Measurements from ENCODE around the gene PRRT3.

Gene PRRT3

DNA sequence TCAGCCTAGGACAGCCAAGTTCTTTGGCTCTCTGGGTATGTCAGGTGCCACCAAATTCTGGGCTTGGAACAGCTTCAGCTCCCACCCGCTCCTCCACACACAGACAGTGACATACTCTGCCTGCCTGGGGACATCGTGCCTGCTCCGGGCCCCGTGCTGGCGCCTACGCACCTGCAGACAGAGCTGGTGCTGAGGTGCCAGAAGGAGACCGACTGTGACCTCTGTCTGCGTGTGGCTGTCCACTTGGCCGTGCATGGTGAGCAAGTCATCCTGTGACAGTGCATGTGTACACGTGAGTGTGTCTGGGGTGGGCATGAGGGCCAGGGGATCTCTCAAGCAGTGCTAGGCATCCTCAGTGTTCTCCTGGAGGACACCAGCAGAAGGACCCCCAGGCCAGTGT is 34.4 kb downstream of the PRRT3 start:
- no peaks in the 10 kb centered on the region for H3K36me3 Mint-ChIP-seq (ENCODE audit: low read depth)
- H3K9me3 Mint-ChIP-seq: no peaks in the 10 kb centered on the region
- ATAC-seq: no peak
- no peak overlapping the region for H3K4me3 Mint-ChIP-seq
- peaks cover 3% of the 10 kb centered on the region for H3K27me3 Mint-ChIP-seq
- peaks cover 12% of the 10 kb centered on the region for H3K4me1 Mint-ChIP-seq
- no peak for DNase-seq
- H3K27ac Mint-ChIP-seq: no peak overlapping the region

DNA sequence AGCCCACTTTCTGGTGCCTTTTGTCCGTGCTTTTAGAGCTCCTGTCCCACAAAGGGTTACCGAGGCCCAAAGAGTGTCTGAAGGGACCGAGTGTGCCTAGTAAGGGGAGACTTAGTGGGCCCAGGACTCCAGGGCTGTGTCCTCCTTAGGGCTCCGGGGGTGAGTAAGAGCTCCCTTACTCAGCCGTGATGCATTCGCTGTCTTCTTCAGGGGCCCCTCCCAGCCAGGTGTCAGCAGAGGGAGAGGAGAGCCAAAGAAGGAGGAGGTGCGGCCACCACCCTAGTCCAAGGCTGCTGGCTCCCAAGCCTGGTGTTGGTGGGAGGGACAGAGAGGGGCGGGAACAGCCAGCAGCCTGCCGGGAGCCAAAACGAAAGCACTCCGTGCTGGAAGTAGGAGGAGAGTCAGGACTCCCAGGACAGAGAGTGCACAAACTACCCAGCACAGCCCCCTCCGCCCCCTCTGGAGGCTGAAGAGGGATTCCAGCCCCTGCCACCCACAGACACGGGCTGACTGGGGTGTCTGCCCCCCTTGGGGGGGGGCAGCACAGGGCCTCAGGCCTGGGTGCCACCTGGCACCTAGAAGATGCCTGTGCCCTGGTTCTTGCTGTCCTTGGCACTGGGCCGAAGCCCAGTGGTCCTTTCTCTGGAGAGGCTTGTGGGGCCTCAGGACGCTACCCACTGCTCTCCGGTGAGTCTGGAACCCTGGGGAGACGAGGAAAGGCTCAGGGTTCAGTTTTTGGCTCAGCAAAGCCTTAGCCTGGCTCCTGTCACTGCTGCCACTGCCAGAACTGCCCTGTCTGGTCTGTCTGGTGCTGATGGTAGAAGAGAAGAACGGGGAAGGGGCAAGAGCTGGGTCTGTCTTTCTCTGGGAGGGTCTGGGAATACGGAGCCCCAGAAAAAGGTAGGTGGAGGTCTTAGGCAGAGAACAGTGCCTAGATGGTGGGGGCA is 35.2 kb downstream of the PRRT3 start, which contains the start of gene IL17RC:
Gene IL17RC (plus strand): TSS at position 365 of the 947 bp plus-strand sequence. CDS start 218 bp downstream, at position 583.
- peak; percentile 53 for DNase-seq
- H3K9me3 Mint-ChIP-seq: no peaks in the 10 kb centered on the region
- H3K27me3 Mint-ChIP-seq: peaks cover 3% of the 10 kb centered on the region
- peak; percentile 76 for ATAC-seq
- peaks cover 18% of the 10 kb centered on the region for H3K4me1 Mint-ChIP-seq
- peak within 1 kb of the TSS; percentile 59 for H3K27ac Mint-ChIP-seq
- peak within 1 kb of the TSS; percentile 68 for H3K4me3 Mint-ChIP-seq
- H3K36me3 Mint-ChIP-seq (ENCODE audit: low read depth): no peaks in the 10 kb centered on the region

DNA sequence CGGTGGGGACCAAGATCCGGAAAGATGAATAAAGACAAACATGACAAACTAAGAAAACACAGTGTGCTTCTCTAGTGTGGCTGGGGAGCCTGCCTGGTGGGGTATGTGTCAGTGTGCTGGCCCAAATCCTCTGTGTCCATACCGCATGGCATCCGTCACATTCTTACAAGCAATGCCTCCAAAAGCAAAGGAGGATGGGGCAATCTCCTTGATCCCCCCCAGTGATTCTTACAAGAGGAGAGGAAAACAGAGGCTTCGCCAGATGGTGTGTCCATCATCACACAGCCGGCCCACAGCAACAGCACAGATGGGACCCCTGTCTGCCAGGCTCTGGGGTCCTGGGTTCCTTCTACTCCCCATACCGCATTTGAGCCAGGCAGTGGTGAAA is 35.9 kb downstream of the PRRT3 start:
- Mint-ChIP-seq H3K27ac (peak overlapping the region; percentile 18), H3K9me3 (no peaks in the 10 kb centered on the region), H3K4me3 (peak overlapping the region; percentile 38), H3K27me3 (peaks cover 3% of the 10 kb centered on the region), H3K36me3 (ENCODE audit: low read depth) (no peaks in the 10 kb centered on the region), H3K4me1 (peaks cover 19% of the 10 kb centered on the region)
- ATAC-seq (no peak), DNase-seq (no peak)

DNA sequence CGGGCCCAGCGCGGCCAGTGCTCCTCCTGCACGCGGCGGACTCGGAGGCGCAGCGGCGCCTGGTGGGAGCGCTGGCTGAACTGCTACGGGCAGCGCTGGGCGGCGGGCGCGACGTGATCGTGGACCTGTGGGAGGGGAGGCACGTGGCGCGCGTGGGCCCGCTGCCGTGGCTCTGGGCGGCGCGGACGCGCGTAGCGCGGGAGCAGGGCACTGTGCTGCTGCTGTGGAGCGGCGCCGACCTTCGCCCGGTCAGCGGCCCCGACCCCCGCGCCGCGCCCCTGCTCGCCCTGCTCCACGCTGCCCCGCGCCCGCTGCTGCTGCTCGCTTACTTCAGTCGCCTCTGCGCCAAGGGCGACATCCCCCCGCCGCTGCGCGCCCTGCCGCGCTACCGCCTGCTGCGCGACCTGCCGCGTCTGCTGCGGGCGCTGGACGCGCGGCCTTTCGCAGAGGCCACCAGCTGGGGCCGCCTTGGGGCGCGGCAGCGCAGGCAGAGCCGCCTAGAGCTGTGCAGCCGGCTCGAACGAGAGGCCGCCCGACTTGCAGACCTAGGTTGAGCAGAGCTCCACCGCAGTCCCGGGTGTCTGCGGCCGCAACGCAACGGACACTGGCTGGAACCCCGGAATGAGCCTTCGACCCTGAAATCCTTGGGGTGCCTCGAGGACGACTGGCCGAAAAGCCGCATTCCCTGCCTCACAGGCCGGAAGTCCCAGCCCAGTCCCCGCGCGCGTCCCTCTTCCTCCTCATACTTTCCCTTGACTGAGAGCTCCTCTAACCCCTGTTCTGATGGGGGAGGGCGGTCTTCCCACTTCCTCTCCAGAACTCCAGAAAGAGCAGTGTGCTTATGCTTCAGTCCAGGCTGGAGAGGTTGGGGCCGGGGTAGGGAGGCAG is 36.7 kb downstream of the PRRT3 start:
- H3K9me3 Mint-ChIP-seq: no peaks in the 10 kb centered on the region
- H3K27me3 Mint-ChIP-seq: peaks cover 3% of the 10 kb centered on the region
- H3K36me3 Mint-ChIP-seq (ENCODE audit: low read depth): no peaks in the 10 kb centered on the region
- ATAC-seq (peak; percentile 55), DNase-seq (peak; percentile 47)
- peak overlapping the region; percentile 59 for H3K27ac Mint-ChIP-seq
- peak overlapping the region; percentile 68 for H3K4me3 Mint-ChIP-seq
- peaks cover 19% of the 10 kb centered on the region for H3K4me1 Mint-ChIP-seq

DNA sequence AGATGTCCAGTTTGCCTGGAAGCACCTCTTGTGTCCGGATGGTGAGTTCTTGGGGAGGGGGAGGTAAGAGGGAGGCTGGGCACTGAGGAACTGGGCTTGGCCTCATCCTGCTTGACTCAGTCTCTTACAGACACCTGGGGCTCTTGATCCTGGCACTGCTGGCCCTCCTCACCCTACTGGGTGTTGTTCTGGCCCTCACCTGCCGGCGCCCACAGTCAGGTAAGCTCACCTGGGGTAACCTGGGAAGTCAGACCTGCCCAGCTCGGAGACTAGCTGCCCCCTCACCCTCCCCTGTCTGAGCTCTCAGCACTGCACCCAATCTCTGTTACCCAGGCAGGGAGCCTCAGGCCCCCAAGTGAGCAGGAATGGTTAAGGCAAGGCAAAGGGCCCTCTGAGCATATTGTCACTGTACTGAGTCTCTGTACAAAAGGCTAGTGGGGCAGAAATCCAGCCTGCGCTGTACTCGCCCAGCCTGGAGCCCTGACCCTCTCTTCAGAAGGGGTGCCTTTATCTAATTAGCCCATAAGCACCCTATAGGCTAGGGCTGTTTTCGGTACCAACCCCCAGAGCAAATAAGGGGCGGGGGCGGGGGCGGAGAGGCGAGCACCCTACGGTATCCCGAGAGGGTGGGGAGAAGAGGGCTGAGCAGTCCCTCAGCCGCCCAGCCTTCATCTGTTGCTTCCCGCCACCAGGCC is 37.5 kb downstream of the PRRT3 start:
- H3K4me1 Mint-ChIP-seq: peaks cover 20% of the 10 kb centered on the region
- H3K27ac Mint-ChIP-seq: no peak overlapping the region
- peaks cover 5% of the 10 kb centered on the region for H3K27me3 Mint-ChIP-seq
- ATAC-seq (no peak), DNase-seq (no peak)
- no peaks in the 10 kb centered on the region for H3K36me3 Mint-ChIP-seq (ENCODE audit: low read depth)
- no peaks in the 10 kb centered on the region for H3K9me3 Mint-ChIP-seq
- H3K4me3 Mint-ChIP-seq: no peak overlapping the region

DNA sequence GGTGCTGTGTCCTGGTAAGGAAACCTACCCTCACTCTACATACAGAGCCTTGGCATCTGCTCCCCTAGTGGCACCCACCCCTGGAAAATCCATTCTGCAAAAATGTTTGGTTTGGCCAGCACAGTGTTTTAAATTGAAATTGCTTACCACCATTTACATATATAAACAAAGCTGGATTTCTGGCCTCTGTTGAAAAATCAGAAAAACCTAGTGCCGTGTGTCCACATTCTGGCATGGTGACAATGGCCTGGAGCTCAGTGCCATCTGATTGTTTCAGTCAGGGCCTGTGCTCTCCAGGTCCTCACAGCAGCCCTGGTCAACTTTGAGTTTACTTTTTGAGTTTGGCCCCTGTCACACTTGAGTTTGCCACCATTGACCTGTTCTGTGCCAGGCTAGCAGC is 38.2 kb downstream of the PRRT3 start:
- peaks cover 27% of the 10 kb centered on the region for H3K4me1 Mint-ChIP-seq
- H3K27me3 Mint-ChIP-seq: peaks cover 6% of the 10 kb centered on the region
- no peak overlapping the region for H3K27ac Mint-ChIP-seq
- ATAC-seq: no peak
- H3K9me3 Mint-ChIP-seq: no peaks in the 10 kb centered on the region
- no peak overlapping the region for H3K4me3 Mint-ChIP-seq
- no peaks in the 10 kb centered on the region for H3K36me3 Mint-ChIP-seq (ENCODE audit: low read depth)
- DNase-seq: no peak

DNA sequence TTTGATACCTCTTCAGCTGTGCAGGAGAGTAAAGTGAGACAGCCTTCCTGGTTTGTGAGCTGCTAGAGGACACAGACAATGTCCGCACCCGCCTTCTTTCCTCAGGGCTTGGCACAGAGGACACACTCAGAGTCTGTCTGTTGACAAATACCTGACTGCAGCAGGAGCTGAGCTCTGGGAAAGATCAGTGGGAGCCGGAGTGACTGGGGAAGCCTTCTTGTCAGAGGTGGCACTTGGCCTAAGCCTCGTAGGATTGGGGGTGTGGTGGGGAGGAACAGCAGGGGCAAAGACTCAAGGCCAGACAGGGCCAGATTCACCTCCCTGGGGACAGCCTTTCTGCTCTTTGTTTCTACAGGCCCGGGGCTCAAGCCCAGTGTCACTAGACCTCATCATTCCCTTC is 38.6 kb downstream of the PRRT3 start:
- no peak for DNase-seq
- Mint-ChIP-seq H3K9me3 (no peaks in the 10 kb centered on the region), H3K27me3 (peaks cover 6% of the 10 kb centered on the region), H3K4me1 (peaks cover 27% of the 10 kb centered on the region), H3K4me3 (no peak overlapping the region), H3K36me3 (ENCODE audit: low read depth) (no peaks in the 10 kb centered on the region), H3K27ac (no peak overlapping the region)
- no peak for ATAC-seq

DNA sequence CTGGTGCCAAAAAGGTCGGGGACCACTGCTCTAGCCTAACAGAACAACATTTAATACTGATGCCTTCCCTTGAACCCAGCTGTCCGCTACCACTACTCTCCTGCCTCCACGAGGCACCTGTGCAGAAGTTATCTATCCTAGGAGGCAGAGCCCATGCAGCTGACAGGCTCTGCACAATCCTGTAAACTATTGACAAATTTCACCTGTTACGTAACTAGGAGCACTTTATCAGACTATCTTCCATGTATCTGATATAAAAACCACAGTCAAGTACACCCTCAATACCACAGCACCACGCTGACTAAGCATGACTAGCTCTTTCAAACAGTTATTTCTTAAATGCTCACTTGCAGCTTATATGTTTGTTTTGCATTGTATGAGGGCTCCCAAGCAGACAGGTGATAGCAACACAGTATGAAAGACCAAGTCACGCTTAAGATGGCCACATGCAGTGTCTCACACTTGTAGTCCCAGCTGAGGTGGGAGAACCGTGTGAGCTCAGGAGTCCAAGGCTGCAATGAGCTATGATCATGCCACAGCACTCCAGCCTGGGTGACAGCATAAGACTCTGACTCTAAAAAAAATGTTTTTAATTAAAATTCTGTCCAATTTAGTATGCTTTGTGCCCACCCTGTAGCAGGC is 39.8 kb downstream of the PRRT3 start:
- ATAC-seq: no peak
- H3K27me3 Mint-ChIP-seq: peaks cover 6% of the 10 kb centered on the region
- no peaks in the 10 kb centered on the region for H3K9me3 Mint-ChIP-seq
- peaks cover 27% of the 10 kb centered on the region for H3K4me1 Mint-ChIP-seq
- no peak overlapping the region for H3K27ac Mint-ChIP-seq
- H3K4me3 Mint-ChIP-seq: no peak overlapping the region
- no peak for DNase-seq
- H3K36me3 Mint-ChIP-seq (ENCODE audit: low read depth): no peaks in the 10 kb centered on the region

DNA sequence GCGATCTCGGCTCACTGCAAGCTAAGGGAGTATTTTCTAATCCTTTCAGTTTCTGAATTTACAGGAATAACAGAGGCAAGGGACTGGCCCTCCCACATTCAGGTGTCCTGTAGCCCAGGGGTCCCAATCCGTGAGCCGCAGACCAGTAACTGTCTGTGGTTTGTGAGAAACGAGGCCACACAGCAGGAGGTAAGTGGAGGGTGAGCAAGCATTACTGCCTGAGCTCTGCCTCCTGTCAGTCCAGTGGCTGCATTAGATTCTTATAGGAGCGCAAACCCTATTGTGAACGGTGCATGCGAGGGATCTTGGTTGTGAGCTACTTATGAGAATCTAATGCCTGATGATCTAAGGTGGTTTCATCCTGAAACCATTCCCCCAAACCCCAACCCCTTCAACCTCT is 40.3 kb downstream of the PRRT3 start:
- H3K36me3 Mint-ChIP-seq (ENCODE audit: low read depth): no peaks in the 10 kb centered on the region
- H3K4me1 Mint-ChIP-seq: peaks cover 27% of the 10 kb centered on the region
- peaks cover 6% of the 10 kb centered on the region for H3K27me3 Mint-ChIP-seq
- ATAC-seq: no peak
- DNase-seq: no peak
- H3K9me3 Mint-ChIP-seq: no peaks in the 10 kb centered on the region
- no peak overlapping the region for H3K4me3 Mint-ChIP-seq
- H3K27ac Mint-ChIP-seq: no peak overlapping the region

DNA sequence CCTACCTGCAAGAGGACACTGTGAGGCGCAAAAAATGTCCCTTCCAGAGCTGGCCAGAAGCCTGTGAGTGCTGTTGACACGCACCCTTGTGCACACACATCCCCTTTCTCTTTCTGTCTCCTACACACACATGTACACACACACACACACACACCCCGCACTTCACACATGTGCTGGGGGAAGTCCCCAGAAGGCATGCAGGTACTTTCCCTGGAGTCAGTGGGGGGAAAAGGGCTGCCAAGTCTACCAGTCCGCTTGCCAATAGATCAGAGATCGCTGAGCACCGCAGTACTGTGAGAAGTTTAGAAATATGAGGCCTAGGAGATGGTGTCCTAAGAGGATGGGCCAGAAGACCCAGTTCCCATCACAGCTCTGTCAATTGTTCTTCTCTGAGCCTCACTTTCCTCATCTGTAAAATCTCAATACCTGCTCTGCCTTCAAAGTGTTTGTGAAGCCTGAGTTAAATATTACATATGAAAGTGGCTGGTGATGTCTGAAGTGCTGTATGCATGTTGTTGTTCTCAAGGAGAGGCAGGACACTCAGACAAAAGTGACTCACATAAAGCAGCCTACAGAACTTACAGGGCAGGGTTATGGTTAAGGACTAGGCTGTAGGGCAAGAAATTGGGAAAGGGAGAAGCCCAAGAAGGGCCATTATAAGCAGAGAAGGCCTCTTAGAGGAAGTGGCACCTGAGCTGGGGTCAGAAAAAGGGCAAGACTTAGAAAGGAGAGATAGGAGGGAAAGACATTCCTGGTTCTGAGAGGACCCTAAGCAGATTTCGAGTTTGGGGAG is 42.8 kb downstream of the PRRT3 start:
- ATAC-seq (peak; percentile 21), DNase-seq (no peak)
- H3K4me3 Mint-ChIP-seq: no peak overlapping the region
- H3K27me3 Mint-ChIP-seq: peaks cover 6% of the 10 kb centered on the region
- H3K9me3 Mint-ChIP-seq: no peaks in the 10 kb centered on the region
- no peak overlapping the region for H3K27ac Mint-ChIP-seq
- H3K4me1 Mint-ChIP-seq: peaks cover 16% of the 10 kb centered on the region
- no peaks in the 10 kb centered on the region for H3K36me3 Mint-ChIP-seq (ENCODE audit: low read depth)

DNA sequence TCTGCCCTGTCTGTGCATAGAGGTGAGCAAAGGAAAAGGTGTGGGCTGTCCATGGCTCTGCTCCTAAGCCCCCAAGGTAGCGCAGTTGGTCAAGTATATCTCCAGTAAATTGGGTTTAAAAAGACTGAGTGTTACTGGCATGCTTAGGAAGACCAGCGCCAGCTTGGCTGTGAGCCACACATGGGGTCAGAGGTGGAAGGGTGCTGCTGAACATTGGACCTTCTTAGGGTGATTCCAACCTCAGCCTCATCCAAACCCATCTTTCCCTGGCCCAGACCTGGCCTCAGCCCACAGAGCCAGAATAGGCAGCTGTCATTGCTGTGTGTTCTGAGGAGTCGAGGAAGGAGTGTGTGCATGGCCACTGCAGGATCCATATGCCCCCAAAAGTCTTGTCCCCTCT is 43.9 kb downstream of the PRRT3 start:
- Mint-ChIP-seq H3K9me3 (no peaks in the 10 kb centered on the region), H3K4me3 (no peak overlapping the region), H3K27me3 (peaks cover 3% of the 10 kb centered on the region), H3K27ac (no peak overlapping the region), H3K4me1 (peaks cover 22% of the 10 kb centered on the region), H3K36me3 (ENCODE audit: low read depth) (no peaks in the 10 kb centered on the region)
- DNase-seq (no peak), ATAC-seq (no peak)

DNA sequence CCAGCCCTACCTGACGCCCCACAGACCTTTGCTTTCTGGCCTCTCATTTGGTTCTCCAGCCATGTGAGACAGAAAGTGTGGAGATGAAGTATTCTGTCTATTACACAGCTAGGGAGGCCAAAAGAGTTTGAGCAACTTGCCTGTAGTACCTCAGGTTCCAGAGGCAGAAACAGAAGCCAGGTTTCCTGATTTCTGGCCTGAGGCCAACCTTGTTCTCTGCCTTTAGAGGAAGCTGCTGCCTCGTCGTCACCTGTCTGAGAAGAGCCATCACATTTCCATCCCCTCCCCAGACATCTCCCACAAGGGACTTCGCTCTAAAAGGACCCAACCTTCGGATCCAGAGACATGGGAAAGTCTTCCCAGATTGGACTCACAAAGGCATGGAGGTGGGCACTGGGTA is 45.7 kb downstream of the PRRT3 start:
- ATAC-seq (no peak), DNase-seq (no peak)
- no peak overlapping the region for H3K4me3 Mint-ChIP-seq
- H3K27ac Mint-ChIP-seq: no peak overlapping the region
- H3K9me3 Mint-ChIP-seq: no peaks in the 10 kb centered on the region
- peaks cover 33% of the 10 kb centered on the region for H3K4me1 Mint-ChIP-seq
- no peaks in the 10 kb centered on the region for H3K36me3 Mint-ChIP-seq (ENCODE audit: low read depth)
- peaks cover 3% of the 10 kb centered on the region for H3K27me3 Mint-ChIP-seq

DNA sequence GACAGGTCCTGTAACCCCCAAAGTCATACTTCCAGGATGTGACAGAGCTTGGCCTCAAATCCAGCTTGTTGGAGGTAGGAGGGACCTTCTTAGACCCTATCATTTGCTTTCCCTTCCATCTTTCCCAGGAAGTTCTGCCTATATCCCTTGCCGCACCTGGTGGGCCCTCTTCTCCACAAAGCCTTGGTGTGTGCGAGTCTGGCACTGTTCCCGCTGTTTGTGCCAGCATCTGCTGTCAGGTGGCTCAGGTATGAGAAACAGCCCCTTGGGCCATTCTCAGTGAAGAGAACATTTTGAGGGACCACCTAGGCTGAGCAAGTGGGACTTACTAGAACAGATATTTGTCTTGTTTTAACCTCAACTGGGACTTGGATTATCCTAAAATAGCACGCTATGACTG is 48.3 kb downstream of the PRRT3 start:
- DNase-seq: no peak
- Mint-ChIP-seq H3K27me3 (no peaks in the 10 kb centered on the region), H3K27ac (no peak overlapping the region), H3K4me1 (peaks cover 30% of the 10 kb centered on the region), H3K4me3 (no peak overlapping the region), H3K36me3 (ENCODE audit: low read depth) (no peaks in the 10 kb centered on the region), H3K9me3 (no peaks in the 10 kb centered on the region)
- no peak for ATAC-seq

Data from activated naive CD8-positive, alpha-beta T cell treated with anti-CD3 and anti-CD28 coated beads, Interleukin-2, amount 50 U/mL, for 24 hours (primary cell).